Tibial artery (tissue), 4 donors: Measurements from ENCODE around the gene SNX32.

ENCODE experiments used
- DNase-seq, 2 donors: peaks; one replicate each; pipeline ENCODE4 v3.0.0-alpha.2; 2019
- H3K27ac ChIP-seq, 2 donors: fragments of 200-600 bp; sonication (generic) in 1 of 2; 1 replicate in 1 of 2; 2 replicates in 1 of 2; pipeline ENCODE4 v1.5.1; 2018 to 2019; ENCODE audit warnings: mild to moderate bottlenecking in 1 of 2
- H3K27me3 ChIP-seq, 2 donors: fragments of 200-600 bp; sonication (generic) in 1 of 2; one replicate each; pipeline versions ENCODE4 v1.5.1 to v1.6.0; 2016 to 2019
- H3K36me3 ChIP-seq, 3 donors: fragments of 200-600 bp; sonication (generic) in 2 of 3; one replicate each; pipeline ENCODE4 v1.5.1; 2016 to 2019; ENCODE audit warnings: mild to moderate bottlenecking in 2 of 3
- H3K4me1 ChIP-seq, 4 donors: fragments of 200-600 bp; sonication (generic) in 2 of 4; 1 replicate in 3 of 4; 2 replicates in 1 of 4; pipeline ENCODE4 v1.5.1; 2016 to 2019
- H3K4me3 ChIP-seq, 2 donors: fragments of 200-600 bp; sonication (generic) in 1 of 2; 1 replicate in 1 of 2; 2 replicates in 1 of 2; pipeline ENCODE4 v1.5.1; 2018 to 2019; ENCODE audit warnings: mild to moderate bottlenecking in 2 of 2
- H3K9me3 ChIP-seq, 3 donors: fragments of 200-600 bp; sonication (generic) in 1 of 3; one replicate each; pipeline ENCODE4 v1.5.1; 2016 to 2019
- intact Hi-C: fragments of 100-400 bp; cut with DNase I; formaldehyde crosslinking; loops from one replicate; pipeline ENCODE4 v1.15.0; 2023; ENCODE audit warnings: low total_unique reads
- TF ChIP-seq, protein P1 (sequence below), 2 experiments: fragments of 200-600 bp in 1 of 2; fragments of 450-650 bp in 1 of 2; IDR thresholded peaks; one replicate each; pipeline ENCODE4 v1.5.1; 2017 to 2019; ENCODE audit warnings: antibody characterized with exemption in 2 of 2, mild to moderate bottlenecking in 1 of 2, moderate library complexity in 1 of 2

The SNX32 gene

GRCh38 chr11:65851083-65851579 is 17.4 kb downstream of the SNX32 start:
- Histone ChIP-seq H3K27ac (no peak overlapping the region), H3K4me3 (no peak overlapping the region), H3K9me3 (peaks cover 0 to 4% (median 0%) of the 10 kb centered on the region in 3 donors), H3K27me3 (no peaks in the 10 kb centered on the region), H3K4me1 (peaks cover 0 to 22% (median 14%) of the 10 kb centered on the region in 4 donors), H3K36me3 (peaks cover 48 to 60% (median 59%) of the 10 kb centered on the region in 3 donors)
- peak in 1 of 2 donors; percentile 31 for DNase-seq
- intact Hi-C loops, result no loop called here
- TF ChIP-seq, protein P1, sequence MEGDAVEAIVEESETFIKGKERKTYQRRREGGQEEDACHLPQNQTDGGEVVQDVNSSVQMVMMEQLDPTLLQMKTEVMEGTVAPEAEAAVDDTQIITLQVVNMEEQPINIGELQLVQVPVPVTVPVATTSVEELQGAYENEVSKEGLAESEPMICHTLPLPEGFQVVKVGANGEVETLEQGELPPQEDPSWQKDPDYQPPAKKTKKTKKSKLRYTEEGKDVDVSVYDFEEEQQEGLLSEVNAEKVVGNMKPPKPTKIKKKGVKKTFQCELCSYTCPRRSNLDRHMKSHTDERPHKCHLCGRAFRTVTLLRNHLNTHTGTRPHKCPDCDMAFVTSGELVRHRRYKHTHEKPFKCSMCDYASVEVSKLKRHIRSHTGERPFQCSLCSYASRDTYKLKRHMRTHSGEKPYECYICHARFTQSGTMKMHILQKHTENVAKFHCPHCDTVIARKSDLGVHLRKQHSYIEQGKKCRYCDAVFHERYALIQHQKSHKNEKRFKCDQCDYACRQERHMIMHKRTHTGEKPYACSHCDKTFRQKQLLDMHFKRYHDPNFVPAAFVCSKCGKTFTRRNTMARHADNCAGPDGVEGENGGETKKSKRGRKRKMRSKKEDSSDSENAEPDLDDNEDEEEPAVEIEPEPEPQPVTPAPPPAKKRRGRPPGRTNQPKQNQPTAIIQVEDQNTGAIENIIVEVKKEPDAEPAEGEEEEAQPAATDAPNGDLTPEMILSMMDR (IDR thresholded peaks at IDR 0.05), result no peak

DNA sequence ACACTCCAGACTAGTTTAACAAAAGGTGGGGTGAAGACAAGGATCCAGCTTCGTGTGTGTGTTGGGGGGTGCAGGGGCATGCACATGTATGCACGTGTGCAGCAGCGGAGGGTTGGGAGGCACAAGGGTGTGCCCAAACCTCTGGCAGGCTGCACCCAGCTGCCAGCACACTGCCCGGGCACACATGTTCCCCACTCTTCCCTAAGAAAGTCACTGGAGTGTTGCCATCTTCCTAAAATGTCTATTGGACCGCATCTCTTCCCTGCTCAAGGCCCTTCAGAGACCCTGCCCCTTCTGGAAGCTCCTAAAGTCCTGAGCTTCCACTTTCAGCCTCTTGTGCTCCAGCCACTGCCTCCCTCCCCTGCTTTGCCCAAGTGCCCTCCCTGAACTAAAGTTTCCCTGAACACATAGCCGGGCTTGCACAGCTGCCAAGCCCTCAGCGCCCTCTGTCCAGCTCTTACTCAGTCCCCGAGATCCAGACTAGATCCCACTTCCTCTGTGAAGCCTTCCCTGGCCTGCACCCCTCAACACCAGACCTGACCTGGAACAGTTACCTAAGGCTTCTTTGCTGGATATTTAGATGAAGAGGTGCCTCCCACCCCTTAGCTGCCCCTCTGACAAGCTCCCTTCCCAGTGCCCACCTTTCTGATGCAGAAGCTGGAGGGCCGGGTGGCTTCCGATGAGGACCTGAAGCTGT is 18.2 kb downstream of the SNX32 start:
- Histone ChIP-seq H3K27me3 (no peaks in the 10 kb centered on the region), H3K4me3 (no peak overlapping the region), H3K27ac (no peak overlapping the region), H3K36me3 (peaks cover 48 to 62% (median 59%) of the 10 kb centered on the region in 3 donors), H3K9me3 (peaks cover 0 to 4% (median 0%) of the 10 kb centered on the region in 3 donors), H3K4me1 (peaks cover 0 to 29% (median 21%) of the 10 kb centered on the region in 4 donors)
- TF ChIP-seq, protein P1 (IDR thresholded peaks at IDR 0.05), result no peak
- intact Hi-C loops, result no loop called here
- peak in 1 of 2 donors; percentile 54 for DNase-seq

- Histone ChIP-seq H3K36me3 (peaks cover 48 to 62% (median 59%) of the 10 kb centered on the region in 3 donors), H3K27ac (no peak overlapping the region)
- intact Hi-C loops, result no loop called here
These were observed 18.9 kb downstream of the SNX32 start for GRCh38 chr11:65852508-65853245.

DNA sequence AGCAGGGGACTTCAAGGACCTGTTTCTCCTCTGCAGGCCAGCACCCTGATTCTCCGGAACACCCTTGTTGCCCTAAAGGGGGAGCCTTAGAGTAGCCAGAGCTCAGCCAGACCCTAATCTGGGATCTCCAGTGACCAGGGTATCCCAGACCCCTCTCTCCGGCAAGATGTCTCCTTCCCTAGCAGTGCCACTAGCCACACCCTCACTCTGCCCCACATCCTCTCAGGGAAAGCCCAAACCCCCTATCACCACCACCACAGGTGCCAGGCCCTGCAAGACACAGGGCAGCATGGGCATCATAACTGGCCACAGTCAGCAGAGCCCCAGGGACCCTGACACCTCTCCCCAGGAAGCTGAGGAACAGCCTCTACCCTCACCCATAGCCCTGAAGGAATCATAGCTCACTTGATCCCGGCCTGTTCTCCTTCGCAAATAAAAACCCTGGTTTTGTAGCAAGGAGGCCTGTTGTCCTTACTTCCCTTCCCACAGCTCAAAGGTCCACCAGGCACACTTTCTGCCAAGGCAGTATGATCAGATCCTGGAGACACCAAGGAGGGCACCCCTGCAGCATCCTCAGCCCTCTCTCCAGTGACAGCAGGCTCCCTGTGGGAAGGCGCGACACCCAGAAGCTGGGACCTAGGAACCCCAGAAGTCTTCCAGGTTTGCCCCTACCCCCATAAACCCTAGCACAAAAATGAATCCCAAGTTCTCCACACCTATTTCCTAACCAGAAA is 19.6 kb downstream of the SNX32 start:
- peak in 1 of 2 donors; percentile 49 for DNase-seq
- H3K9me3 ChIP-seq, result peaks cover 0 to 4% (median 0%) of the 10 kb centered on the region in 3 donors
- no peak overlapping the region for H3K27ac ChIP-seq
- H3K4me3 ChIP-seq, result no peak overlapping the region
- peaks cover 0 to 29% (median 21%) of the 10 kb centered on the region in 4 donors for H3K4me1 ChIP-seq
- TF ChIP-seq, protein P1 (IDR thresholded peaks at IDR 0.05), result no peak
- H3K36me3 ChIP-seq, result peaks cover 48 to 62% (median 59%) of the 10 kb centered on the region in 3 donors
- no peaks in the 10 kb centered on the region for H3K27me3 ChIP-seq
- intact Hi-C loops, result no loop called here

More at GRCh38 chr11:65852508-65853245, 18.9 kb downstream of the SNX32 start:
- Histone ChIP-seq H3K4me3 (no peak overlapping the region), H3K27me3 (no peaks in the 10 kb centered on the region), H3K9me3 (peaks cover 0 to 4% (median 0%) of the 10 kb centered on the region in 3 donors), H3K4me1 (peaks cover 0 to 29% (median 21%) of the 10 kb centered on the region in 4 donors)
- TF ChIP-seq, protein P1 (IDR thresholded peaks at IDR 0.05), result no peak
- DNase-seq, result peak in 1 of 2 donors; percentile 64

GRCh38 chr11:65854161-65854592 is 20.4 kb downstream of the SNX32 start:
- Histone ChIP-seq H3K27ac (no peak overlapping the region), H3K4me3 (no peak overlapping the region), H3K4me1 (peaks cover 0 to 29% (median 21%) of the 10 kb centered on the region in 4 donors), H3K27me3 (no peaks in the 10 kb centered on the region), H3K9me3 (peaks cover 0 to 4% (median 0%) of the 10 kb centered on the region in 3 donors), H3K36me3 (peaks cover 48 to 62% (median 59%) of the 10 kb centered on the region in 3 donors)
- intact Hi-C loops, result no loop called here
- TF ChIP-seq, protein P1 (IDR thresholded peaks at IDR 0.05), result no peak
- peak in 1 of 2 donors; percentile 57 for DNase-seq
